Neural cell (in vitro differentiated cells): ENCODE data around the gene KCNJ5.

ENCODE experiments used
- CTCF ChIP-seq: fragments of 450-650 bp; IDR thresholded peaks from 2 replicates; pipeline ENCODE4 v1.5.1; 2014; ENCODE audit warnings: antibody characterized with exemption, mild to moderate bottlenecking, moderate library complexity; ENCODE audit not compliant: poor library complexity, severe bottlenecking
- EP300 ChIP-seq: fragments of 450-650 bp; conservative IDR thresholded peaks from 2 replicates; pipeline ENCODE4 v1.6.1; 2014; ENCODE audit warnings: antibody characterized with exemption, mild to moderate bottlenecking, moderate library complexity; ENCODE audit not compliant: poor library complexity, severe bottlenecking
- EZH2 ChIP-seq: fragments of 200-600, 300-800 bp; shearing (Covaris generic), sonication (generic); IDR thresholded peaks from 2 replicates; pipeline ENCODE4 v1.6.1; 2014; ENCODE audit warnings: antibody characterized with exemption, low read length, borderline replicate concordance, mild to moderate bottlenecking; ENCODE audit not compliant: insufficient read depth, poor library complexity, severe bottlenecking
- MXI1 ChIP-seq: fragments of 450-650 bp; conservative IDR thresholded peaks from 2 replicates; pipeline ENCODE4 v1.6.1; 2014; ENCODE audit warnings: antibody characterized with exemption, mild to moderate bottlenecking; ENCODE audit not compliant: poor library complexity, severe bottlenecking
- POLR2AphosphoS5 ChIP-seq: IDR thresholded peaks from 2 replicates; pipeline ENCODE4 v1.6.1; 2012
- RAD21 ChIP-seq: fragments of 450-650 bp; conservative IDR thresholded peaks from 2 replicates; pipeline ENCODE4 v1.6.1; 2014; ENCODE audit warnings: antibody characterized with exemption, mild to moderate bottlenecking, moderate library complexity
- REST ChIP-seq: IDR thresholded peaks from 2 replicates; pipeline ENCODE4 v1.6.1; 2012; ENCODE audit warnings: borderline replicate concordance
- SMC3 ChIP-seq: fragments of 450-650 bp; conservative IDR thresholded peaks from 2 replicates; pipeline ENCODE4 v1.6.1; 2014; ENCODE audit warnings: antibody characterized with exemption, mild to moderate bottlenecking, moderate library complexity; ENCODE audit not compliant: poor library complexity
- TAF1 ChIP-seq: IDR thresholded peaks from 2 replicates; pipeline ENCODE4 v1.6.1; 2012; ENCODE audit warnings: low read depth

GRCh38 chr11:128939591-128939990, 48.4 kb downstream of the KCNJ5 start:
- TF ChIP-seq RAD21: no peak
- no peak for TF ChIP-seq CTCF
- no peak for TF ChIP-seq EZH2
- no peak for TF ChIP-seq MXI1
- TF ChIP-seq POLR2AphosphoS5: no peak
- no peak for TF ChIP-seq TAF1
- no peak for TF ChIP-seq EP300
- TF ChIP-seq SMC3: no peak
- TF ChIP-seq REST: no peak
